ENCODE results near the gene KIF26B.

KIF26B gene

DNA sequence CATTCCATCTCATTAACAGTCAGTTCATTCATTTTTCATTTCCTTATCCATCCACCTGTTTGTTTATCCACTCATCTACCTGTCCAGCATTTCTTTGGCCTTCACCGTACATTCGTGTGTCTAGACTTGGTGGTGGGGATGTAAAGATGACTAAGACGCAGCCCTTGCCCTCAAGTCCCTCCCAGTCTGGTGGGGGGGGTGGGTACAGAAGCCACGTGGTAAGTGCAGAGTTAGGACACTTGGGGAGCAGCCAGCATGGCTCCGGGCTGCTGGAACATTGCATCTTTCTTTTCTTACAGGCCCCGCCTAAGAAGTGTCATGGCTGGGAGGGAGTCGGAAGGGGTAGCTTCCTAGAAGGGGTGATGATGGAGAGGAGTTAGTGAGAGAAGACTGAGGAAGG, 17.2 kb downstream of the KIF26B start:
- no peak for DNase-seq (ENCODE audit: low read depth in 2 of 2)

DNA sequence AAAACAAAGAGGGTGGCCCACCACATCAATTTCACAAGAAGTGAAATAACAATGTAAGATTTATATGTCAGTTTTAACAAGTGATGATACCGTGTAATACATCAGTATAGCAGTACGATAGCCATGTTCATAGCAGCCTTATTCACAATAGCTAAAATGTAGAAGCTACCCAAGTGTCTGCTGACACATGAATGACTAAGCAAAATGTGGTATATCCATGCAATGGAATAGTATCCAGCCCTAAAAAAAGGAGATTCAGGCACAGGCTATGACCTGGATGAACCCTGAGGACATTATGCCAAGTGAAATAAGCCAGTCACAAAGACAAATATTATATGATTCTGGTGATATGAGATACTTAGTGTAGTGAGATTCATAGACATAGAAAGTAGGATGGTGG, 18.0 kb downstream of the KIF26B start:
- no peak for DNase-seq (ENCODE audit: low read depth in 2 of 2)

GRCh38 chr1:245173446-245174211, 18.8 kb downstream of the KIF26B start:
- DNase-seq (ENCODE audit: low read depth in 2 of 2), result no peak

DNA sequence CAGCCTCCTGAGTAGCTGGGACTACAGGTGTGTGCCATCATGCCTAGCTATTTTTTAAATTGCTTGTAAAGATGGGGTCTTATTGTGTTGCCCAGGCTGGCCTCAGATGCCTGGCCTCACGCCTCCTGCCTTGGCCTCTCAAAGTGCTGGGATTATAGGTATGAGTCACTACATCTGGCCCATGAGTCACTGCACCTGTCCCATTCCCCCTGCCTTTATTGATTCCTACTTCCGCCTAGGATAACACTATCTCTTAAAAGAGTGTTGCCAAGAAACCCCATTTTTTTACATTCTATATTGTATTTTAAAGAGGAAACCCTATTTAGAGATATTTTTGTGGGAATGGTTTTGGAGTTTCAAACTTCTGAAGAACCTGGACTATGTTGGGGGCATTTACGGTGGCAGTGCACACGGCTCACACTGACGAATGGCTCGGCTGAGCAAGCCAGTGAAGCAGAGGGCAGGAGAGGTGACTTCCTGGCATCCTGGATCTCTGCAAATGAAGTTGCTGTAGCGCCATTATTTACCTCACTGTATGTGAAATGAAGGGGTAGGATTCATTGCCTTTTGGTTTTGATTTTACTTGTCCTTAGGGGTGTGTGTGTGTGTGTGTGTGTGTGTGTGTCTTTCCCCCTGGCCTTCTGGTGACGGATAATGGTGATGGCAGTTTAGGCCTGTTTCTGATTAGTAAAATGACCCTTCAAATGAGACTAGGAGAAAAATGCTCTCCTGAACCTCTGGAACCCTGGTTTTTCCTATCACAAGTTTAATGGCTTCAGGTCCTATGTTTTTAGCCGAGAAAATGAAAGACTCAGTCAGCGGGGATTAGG, 22.5 kb downstream of the KIF26B start:
- no peak for DNase-seq (ENCODE audit: low read depth in 2 of 2)

- no peak for DNase-seq (ENCODE audit: low read depth in 2 of 2)
Measured at GRCh38 chr1:245179706-245180105, 24.9 kb downstream of the KIF26B start.

- no peak for DNase-seq (ENCODE audit: low read depth in 2 of 2)
Measured at GRCh38 chr1:245180496-245181157, 25.8 kb downstream of the KIF26B start.

DNA sequence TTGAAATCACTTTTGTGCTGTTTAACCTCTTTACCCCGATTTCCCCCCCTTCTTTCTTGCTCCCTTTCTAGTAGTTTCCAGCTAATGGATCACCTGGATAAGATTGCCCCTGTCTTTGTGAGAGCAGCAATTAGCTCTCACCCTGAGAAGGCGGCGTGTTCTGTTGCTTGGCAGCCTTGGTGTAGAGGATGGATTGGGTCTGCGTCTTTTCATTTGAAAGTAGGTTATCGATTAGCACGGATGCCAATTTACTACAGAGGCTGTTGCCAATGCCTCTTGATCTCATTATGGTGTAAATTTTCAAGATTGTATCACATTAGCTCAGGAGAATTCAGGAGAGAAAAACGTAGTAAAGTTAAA, 26.4 kb downstream of the KIF26B start:
- DNase-seq (ENCODE audit: low read depth in 2 of 2), result no peak

GRCh38 chr1:245182028-245182427, 27.2 kb downstream of the KIF26B start:
- no peak for DNase-seq (ENCODE audit: low read depth in 2 of 2)

DNA sequence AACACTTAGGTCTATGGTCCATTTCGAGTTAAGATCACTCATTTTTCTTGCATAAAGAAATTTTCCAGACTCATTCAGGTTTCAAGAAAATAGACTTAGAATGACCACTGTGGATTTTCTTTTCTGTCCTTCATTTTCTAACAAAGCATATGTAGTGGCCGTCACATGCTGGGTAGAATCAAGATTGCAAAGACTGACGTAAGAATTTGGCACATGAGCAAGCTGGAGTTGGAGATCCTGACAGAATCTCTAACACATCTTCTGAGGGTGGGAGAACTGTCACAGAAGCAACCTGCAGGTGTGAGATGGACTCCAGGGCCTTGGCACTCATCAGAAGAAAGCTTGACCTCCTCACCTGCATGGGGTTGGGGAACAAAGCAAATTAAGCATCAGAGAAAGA, 28.6 kb downstream of the KIF26B start:
- no peak for DNase-seq (ENCODE audit: low read depth in 2 of 2)

DNA sequence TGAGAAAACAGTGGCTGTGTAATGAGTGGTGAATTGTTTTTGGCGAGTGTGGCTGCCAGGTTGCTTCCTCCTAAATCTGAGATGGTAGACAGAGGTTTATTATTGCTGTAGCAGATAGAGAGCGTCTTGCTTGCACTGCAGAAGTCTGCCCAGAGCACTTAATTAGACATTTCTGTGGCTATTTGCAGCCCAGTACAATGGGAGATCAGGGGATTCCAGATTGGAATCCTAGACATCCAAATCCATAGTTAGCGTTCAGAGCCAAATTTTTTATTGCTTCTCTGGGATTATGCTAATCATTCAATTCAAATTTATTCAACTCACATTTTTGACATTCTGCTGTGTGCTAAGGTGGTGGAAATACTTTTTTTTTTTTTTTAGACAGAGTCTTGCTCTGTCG, 30.0 kb downstream of the KIF26B start:
- DNase-seq (ENCODE audit: low read depth in 2 of 2), result no peak

- no peak for DNase-seq (ENCODE audit: low read depth in 2 of 2)
Measured at GRCh38 chr1:245188403-245188802, 33.6 kb downstream of the KIF26B start.

DNA sequence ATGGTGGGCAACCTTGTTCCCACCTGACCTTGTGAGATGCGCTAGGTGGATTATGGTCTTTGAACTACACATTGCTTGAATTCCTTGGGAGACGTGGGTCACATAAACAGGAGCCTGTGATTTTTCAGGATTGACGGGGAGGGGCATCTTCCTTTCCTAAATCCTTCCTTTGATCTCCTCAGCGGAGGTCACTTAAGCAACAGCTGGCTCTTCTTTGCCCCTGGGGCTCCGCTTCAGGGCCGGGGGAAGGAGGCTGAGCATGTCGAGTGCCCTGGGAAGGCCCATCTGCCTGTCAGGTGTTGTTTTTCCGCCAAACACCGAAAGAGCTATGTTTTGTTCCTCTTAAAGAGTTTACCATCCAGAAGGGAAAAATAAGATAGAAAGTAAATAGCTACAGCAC, 40.6 kb downstream of the KIF26B start:
- no peak for DNase-seq (ENCODE audit: low read depth in 2 of 2)

GRCh38 chr1:245197121-245197520, 42.3 kb downstream of the KIF26B start:
- no peak for DNase-seq (ENCODE audit: low read depth in 2 of 2)

- DNase-seq (ENCODE audit: low read depth in 2 of 2), result no peak
Measured at GRCh38 chr1:245197911-245198379, 43.2 kb downstream of the KIF26B start.

GRCh38 chr1:245198748-245199516, 44.1 kb downstream of the KIF26B start:
- no peak for DNase-seq (ENCODE audit: low read depth in 2 of 2)

GRCh38 chr1:245200146-245200545, 45.4 kb downstream of the KIF26B start:
- no peak for DNase-seq (ENCODE audit: low read depth in 2 of 2)

DNA sequence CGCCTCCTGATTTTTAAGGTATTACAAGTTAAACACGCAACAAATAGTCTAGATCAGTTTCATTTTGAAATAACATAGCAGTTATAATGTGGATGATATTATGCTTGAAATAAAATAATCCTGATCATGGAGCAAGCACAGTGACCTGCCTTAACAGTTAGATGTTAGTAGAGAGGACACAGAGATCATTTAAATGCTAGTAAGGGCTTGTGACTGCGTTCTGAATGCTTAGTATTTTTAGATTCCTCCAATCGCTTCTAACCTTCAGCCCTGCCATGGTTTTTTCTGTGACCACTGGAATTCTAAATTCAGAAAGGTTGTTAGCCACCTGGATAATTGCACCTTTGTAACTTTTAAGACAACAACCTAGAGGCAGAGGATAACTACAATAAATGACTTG, 46.4 kb downstream of the KIF26B start:
- no peak for DNase-seq (ENCODE audit: low read depth in 2 of 2)

DNA sequence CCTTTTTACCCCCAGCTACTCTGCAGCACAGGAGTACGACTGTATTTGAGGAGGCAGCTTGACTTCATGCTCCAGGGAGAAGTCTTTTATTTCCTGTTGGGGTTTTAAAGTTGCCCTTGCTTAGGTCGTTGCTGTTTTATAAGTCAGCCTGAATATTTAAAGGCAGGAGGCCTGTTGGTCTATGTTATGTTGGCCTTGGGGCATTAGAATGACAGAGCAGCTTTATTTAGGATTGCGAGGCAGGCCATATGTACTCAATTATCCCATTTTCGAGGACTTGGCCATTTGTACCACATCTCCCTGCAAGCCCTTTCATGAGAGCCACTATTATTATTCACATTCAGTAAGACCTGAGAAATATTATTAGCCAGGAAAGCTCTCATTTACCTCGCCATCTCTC, 47.0 kb downstream of the KIF26B start:
- no peak for DNase-seq (ENCODE audit: low read depth in 2 of 2)

DNA sequence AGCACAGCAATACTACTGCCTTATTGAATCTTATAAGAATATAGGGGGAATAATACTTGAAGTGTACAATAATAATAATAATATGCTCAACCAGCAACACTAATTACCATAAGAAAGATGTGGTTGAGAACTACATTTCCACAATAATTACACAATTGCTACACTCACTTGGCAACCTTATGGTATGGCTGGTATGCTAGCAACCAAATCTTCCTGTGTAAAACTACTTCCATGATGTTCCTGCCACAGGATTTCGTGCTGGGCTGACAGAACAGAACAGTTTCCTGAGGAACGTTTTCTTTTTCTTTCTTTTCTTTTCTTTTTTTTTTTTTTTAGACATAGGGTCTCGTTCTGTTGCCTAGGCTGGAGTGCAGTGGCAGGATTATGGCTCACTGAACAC, 50.6 kb downstream of the KIF26B start:
- no peak for DNase-seq (ENCODE audit: low read depth in 2 of 2)

GRCh38 chr1:245205864-245206263, 51.1 kb downstream of the KIF26B start:
- no peak for DNase-seq (ENCODE audit: low read depth in 2 of 2)

- DNase-seq (ENCODE audit: low read depth in 2 of 2), result no peak
Measured at GRCh38 chr1:245207056-245207638, 52.4 kb downstream of the KIF26B start.
